Hepatocyte (in vitro differentiated cells): ENCODE data around the gene OR1N2. TPM values are rescaled to one million over a fixed set of nuclear protein-coding genes. Genes with fewer than 3 reads are reported as not detected.
"Not testable (repeated sequence)": the region's sequence is repeated elsewhere in the genome, so short reads cannot be mapped to it uniquely, and the experiment has no call there.

Experiments
- DNase-seq: peaks from one replicate; pipeline ENCODE4 v3.0.0-alpha.2; 2016; ENCODE audit warnings: low spot score
- H2AFZ ChIP-seq: fragments of 200-600 bp; sonication (generic); 2 replicates; pipeline ENCODE4 v1.6.0; 2016; ENCODE audit warnings: antibody characterized with exemption, mild to moderate bottlenecking
- H3K27ac ChIP-seq: fragments of 200-600 bp; sonication (generic); 2 replicates; pipeline ENCODE4 v1.5.1; 2016; ENCODE audit warnings: mild to moderate bottlenecking
- H3K27me3 ChIP-seq: fragments of 200-600 bp; sonication (generic); 2 replicates; pipeline ENCODE4 v1.6.1; 2016
- H3K36me3 ChIP-seq: fragments of 200-600 bp; sonication (generic); replicated peaks from 2 replicates; pipeline ENCODE4 v1.5.1; 2016; ENCODE audit warnings: low read depth; ENCODE audit not compliant: insufficient read depth
- H3K4me1 ChIP-seq: fragments of 200-600 bp; sonication (generic); 2 replicates; pipeline ENCODE4 v1.5.1; 2016; ENCODE audit warnings: mild to moderate bottlenecking, moderate library complexity; ENCODE audit not compliant: insufficient read depth
- H3K4me2 ChIP-seq: fragments of 200-600 bp; sonication (generic); 2 replicates; pipeline ENCODE4 v1.6.0; 2016
- H3K4me3 ChIP-seq: fragments of 200-600 bp; sonication (generic); 2 replicates; pipeline ENCODE4 v1.5.1; 2016; ENCODE audit warnings: mild to moderate bottlenecking
- H3K79me2 ChIP-seq: fragments of 200-600 bp; sonication (generic); 2 replicates; pipeline ENCODE4 v1.6.0; 2017; ENCODE audit warnings: mild to moderate bottlenecking
- H3K9me2 ChIP-seq: fragments of 200-600 bp; sonication (generic); replicated peaks from 2 replicates; pipeline ENCODE4 v1.6.0; 2017; ENCODE audit warnings: mild to moderate bottlenecking; ENCODE audit not compliant: insufficient read depth
- H3K9me3 ChIP-seq: fragments of 200-600 bp; sonication (generic); 2 replicates; pipeline ENCODE4 v1.5.1; 2016; ENCODE audit warnings: low read depth, mild to moderate bottlenecking
- H4K20me1 ChIP-seq: fragments of 200-600 bp; sonication (generic); 2 replicates; pipeline ENCODE4 v1.6.0; 2016; ENCODE audit warnings: mild to moderate bottlenecking; ENCODE audit not compliant: insufficient read depth, poor library complexity, severe bottlenecking
- EZH2 ChIP-seq: fragments of 200-600 bp; sonication (generic); IDR thresholded peaks from 2 replicates; pipeline ENCODE4 v1.6.1; 2016; ENCODE audit warnings: antibody characterized with exemption, mild to moderate bottlenecking, borderline replicate concordance
- EZH2phosphoT487 ChIP-seq: fragments of 200-600 bp; sonication (generic); IDR thresholded peaks from one replicate; pipeline ENCODE4 v1.6.1; 2018; ENCODE audit warnings: antibody characterized with exemption, mild to moderate bottlenecking, low read depth, moderate library complexity; ENCODE audit not compliant: unreplicated experiment, severe bottlenecking
- WGBS: methylation state at CpG from one replicate; pipeline ENCODE4 v1.1.6; 2016; ENCODE audit warnings: low lambda C conversion rate; ENCODE audit errors: missing lambda C conversion rate; 5-methylcytosine and 5-hydroxymethylcytosine counted together
- polyA plus RNA-seq: library from polyadenylated mRNA; unstranded; fragments of >200 nt; fragmentation: Nextera tagmentation; extraction: Ambion mirVana; gene quantifications from 2 replicates; pipeline ENCODE4 v1.2.1, GENCODE V29; 2016
- total RNA-seq: library from RNA; depleted of rRNA; stranded (reverse); fragments of >200 nt; gene quantifications from 2 replicates; pipeline ENCODE4 v1.2.3, GENCODE V29; 2014
- TF ChIP-seq, protein P1 (sequence below): fragments of 200-600 bp; sonication (generic); IDR thresholded peaks from 2 replicates; pipeline ENCODE4 v1.5.1; 2016; ENCODE audit warnings: antibody characterized with exemption, mild to moderate bottlenecking; ENCODE audit not compliant: poor library complexity

Gene OR1N2
- total and polyA plus RNA-seq, 2 experiments from 2014 or later, result not detected

- no peaks in the 10 kb centered on the region for H3K4me1 ChIP-seq
- no peaks in the 10 kb centered on the region for H3K36me3 ChIP-seq
- WGBS, result 82% methylated on average over 3 of the region's 3 CpGs
- no peak within 1 kb of the TSS for H3K27ac ChIP-seq
- no peaks in the 10 kb centered on the region for H3K27me3 ChIP-seq
- H3K4me2 ChIP-seq, result no peak within 1 kb of the TSS
- no peaks in the 10 kb centered on the region for H3K9me3 ChIP-seq
- H4K20me1 ChIP-seq, result no peaks in the 10 kb centered on the region
- no peaks in the 10 kb centered on the region for H3K79me2 ChIP-seq
- DNase-seq, result no peak
- H3K9me2 ChIP-seq, result no peaks in the 10 kb centered on the region
- no peak within 1 kb of the TSS for H3K4me3 ChIP-seq
- TF ChIP-seq, protein P1, sequence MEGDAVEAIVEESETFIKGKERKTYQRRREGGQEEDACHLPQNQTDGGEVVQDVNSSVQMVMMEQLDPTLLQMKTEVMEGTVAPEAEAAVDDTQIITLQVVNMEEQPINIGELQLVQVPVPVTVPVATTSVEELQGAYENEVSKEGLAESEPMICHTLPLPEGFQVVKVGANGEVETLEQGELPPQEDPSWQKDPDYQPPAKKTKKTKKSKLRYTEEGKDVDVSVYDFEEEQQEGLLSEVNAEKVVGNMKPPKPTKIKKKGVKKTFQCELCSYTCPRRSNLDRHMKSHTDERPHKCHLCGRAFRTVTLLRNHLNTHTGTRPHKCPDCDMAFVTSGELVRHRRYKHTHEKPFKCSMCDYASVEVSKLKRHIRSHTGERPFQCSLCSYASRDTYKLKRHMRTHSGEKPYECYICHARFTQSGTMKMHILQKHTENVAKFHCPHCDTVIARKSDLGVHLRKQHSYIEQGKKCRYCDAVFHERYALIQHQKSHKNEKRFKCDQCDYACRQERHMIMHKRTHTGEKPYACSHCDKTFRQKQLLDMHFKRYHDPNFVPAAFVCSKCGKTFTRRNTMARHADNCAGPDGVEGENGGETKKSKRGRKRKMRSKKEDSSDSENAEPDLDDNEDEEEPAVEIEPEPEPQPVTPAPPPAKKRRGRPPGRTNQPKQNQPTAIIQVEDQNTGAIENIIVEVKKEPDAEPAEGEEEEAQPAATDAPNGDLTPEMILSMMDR, result no peak
- TF ChIP-seq EZH2 (no peak), EZH2phosphoT487 (no peak)
- no peak within 1 kb of the TSS for H2AFZ ChIP-seq
Observed at GRCh38 chr9:122527193-122527592, 25.7 kb upstream of the OR1N2 start, which contains the start of gene OR1N1. TSS of gene OR1N1 (minus strand) at chr9:122527293. CDS start at chr9:122527293, 0 bp downstream.

DNA sequence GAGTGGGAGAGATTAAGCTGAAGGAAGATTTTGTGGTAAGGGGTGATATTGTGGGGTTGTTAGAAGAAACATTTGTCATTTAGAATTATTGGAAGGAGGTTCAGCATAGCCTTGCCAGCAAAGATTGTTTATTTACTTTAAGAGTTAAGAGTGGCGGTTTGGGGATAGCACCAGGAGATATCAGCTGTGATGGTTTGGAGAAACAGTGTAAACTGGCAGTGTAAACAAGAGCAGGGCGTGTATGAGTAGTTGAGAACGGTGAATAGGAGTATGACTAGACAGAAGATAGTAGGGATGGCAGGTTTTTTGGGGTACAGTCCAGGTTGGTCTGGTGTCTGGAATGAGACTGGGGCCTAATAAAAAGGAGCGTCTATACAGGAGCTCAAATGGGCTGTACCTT is 21.8 kb upstream of the OR1N2 start:
- not testable (repeated sequence) for H3K79me2 ChIP-seq, DNase-seq, H3K36me3 ChIP-seq, H4K20me1 ChIP-seq, H2AFZ ChIP-seq, H3K4me3 ChIP-seq, H3K9me2 ChIP-seq, H3K4me1 ChIP-seq, H3K27ac ChIP-seq, H3K4me2 ChIP-seq, H3K9me3 ChIP-seq, H3K27me3 ChIP-seq
- 55% methylated on average over 4 of the region's 4 CpGs for WGBS

- DNase-seq, result no peak
- H3K4me3 ChIP-seq, result no peak overlapping the region
Observed at GRCh38 chr9:122536134-122536533, 16.8 kb upstream of the OR1N2 start.

GRCh38 chr9:122537066-122537465 is 15.8 kb upstream of the OR1N2 start:
- WGBS, result 47% methylated on average over 7 of the region's 7 CpGs

More at GRCh38 chr9:122536134-122536533, 16.8 kb upstream of the OR1N2 start:
- H2AFZ ChIP-seq, result no peak overlapping the region
- no peaks in the 10 kb centered on the region for H3K27me3 ChIP-seq
- no peaks in the 10 kb centered on the region for H3K36me3 ChIP-seq
- H3K79me2 ChIP-seq, result no peaks in the 10 kb centered on the region
- no peaks in the 10 kb centered on the region for H3K9me2 ChIP-seq
- 78% methylated on average over 1 of the region's 1 CpG for WGBS
- H3K27ac ChIP-seq, result no peak overlapping the region
- H4K20me1 ChIP-seq, result no peaks in the 10 kb centered on the region
- H3K4me2 ChIP-seq, result no peak overlapping the region
- H3K4me1 ChIP-seq, result no peaks in the 10 kb centered on the region
- TF ChIP-seq, protein P1, result no peak
- no peak for TF ChIP-seq EZH2
- no peak for TF ChIP-seq EZH2phosphoT487
- H3K9me3 ChIP-seq, result no peaks in the 10 kb centered on the region

DNA sequence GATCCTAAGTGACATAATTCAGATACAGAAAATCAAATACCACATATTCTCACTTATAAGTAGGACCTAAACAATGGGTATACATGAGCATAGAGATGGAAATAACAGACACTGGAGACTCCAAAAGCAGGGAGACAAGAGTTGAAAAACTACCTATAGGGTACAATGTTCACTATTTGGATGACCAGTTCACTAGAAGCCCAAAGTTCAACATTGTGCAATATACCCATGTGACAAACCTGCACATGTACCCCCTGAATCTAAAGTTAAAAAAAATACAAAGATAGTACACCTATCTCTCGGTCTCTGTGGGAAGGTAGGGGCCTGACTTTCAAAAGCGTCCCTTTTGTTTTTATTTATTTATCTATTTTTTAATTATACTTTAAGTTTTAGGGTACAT is 14.2 kb upstream of the OR1N2 start:
- H3K27me3 ChIP-seq, result no peaks in the 10 kb centered on the region
- no peaks in the 10 kb centered on the region for H3K9me3 ChIP-seq
- H3K36me3 ChIP-seq, result no peaks in the 10 kb centered on the region
- no peaks in the 10 kb centered on the region for H3K4me1 ChIP-seq
- H3K79me2 ChIP-seq, result no peaks in the 10 kb centered on the region
- no peak overlapping the region for H3K27ac ChIP-seq
- TF ChIP-seq EZH2phosphoT487, result no peak
- H4K20me1 ChIP-seq, result no peaks in the 10 kb centered on the region
- WGBS, result 52% methylated on average over 2 of the region's 2 CpGs
- H3K9me2 ChIP-seq, result no peaks in the 10 kb centered on the region
- H3K4me2 ChIP-seq, result no peak overlapping the region
- H2AFZ ChIP-seq, result no peak overlapping the region
- no peak for DNase-seq
- no peak overlapping the region for H3K4me3 ChIP-seq

More at GRCh38 chr9:122537066-122537465, 15.8 kb upstream of the OR1N2 start:
- not testable (repeated sequence) for H3K9me2 ChIP-seq, H4K20me1 ChIP-seq, H3K79me2 ChIP-seq, H3K4me1 ChIP-seq, DNase-seq, H3K4me2 ChIP-seq, H2AFZ ChIP-seq, H3K9me3 ChIP-seq, H3K36me3 ChIP-seq, H3K27me3 ChIP-seq, H3K4me3 ChIP-seq, H3K27ac ChIP-seq
